Measurements from ENCODE around the gene SERPINB1.

DNA sequence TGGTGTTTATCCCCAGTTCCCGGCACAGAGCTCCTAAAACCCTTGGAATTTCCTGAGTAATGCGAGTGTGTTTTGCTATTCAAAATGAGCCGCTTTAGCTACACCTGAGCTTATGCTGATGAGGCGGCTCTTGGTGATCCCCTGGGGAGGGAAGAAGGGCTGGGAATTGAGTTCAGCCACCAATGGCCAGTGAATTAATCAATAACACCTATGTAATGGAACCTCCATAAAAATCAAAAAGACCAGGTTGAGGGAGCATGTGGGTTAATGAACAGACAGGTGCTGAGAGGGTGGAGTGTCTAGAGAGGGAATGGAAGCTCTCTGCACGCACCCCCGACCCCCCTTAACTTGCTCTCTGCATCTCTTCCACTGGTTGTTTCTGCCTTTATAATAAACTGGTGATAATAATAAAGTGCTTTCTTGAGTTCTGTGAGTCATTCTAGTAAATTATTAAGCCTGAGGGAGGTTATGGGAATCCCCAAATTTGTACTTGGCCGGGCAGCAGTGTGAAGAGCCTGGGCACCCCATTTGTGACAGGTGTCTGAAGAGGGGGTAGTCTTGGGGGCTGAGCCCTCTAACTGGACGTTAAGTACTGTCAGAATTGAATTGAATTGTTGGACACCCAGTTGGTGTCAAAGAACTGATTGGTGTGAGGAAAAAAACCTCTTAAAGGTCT, 24.6 kb upstream of the SERPINB1 start:
- TF ChIP-seq, protein P1, sequence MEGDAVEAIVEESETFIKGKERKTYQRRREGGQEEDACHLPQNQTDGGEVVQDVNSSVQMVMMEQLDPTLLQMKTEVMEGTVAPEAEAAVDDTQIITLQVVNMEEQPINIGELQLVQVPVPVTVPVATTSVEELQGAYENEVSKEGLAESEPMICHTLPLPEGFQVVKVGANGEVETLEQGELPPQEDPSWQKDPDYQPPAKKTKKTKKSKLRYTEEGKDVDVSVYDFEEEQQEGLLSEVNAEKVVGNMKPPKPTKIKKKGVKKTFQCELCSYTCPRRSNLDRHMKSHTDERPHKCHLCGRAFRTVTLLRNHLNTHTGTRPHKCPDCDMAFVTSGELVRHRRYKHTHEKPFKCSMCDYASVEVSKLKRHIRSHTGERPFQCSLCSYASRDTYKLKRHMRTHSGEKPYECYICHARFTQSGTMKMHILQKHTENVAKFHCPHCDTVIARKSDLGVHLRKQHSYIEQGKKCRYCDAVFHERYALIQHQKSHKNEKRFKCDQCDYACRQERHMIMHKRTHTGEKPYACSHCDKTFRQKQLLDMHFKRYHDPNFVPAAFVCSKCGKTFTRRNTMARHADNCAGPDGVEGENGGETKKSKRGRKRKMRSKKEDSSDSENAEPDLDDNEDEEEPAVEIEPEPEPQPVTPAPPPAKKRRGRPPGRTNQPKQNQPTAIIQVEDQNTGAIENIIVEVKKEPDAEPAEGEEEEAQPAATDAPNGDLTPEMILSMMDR (IDR thresholded peaks at IDR 0.05; ENCODE audit: borderline replicate concordance, extremely low read depth, low read length, poor library complexity, severe bottlenecking): no peak
- TF ChIP-seq EZH2 (IDR thresholded peaks at IDR 0.05; ENCODE audit: borderline replicate concordance, low read depth, low read length, severe bottlenecking): no peak
